GM12878 (cell line): ENCODE measurements around the gene TBCB. TPM values are rescaled to one million over a fixed set of nuclear protein-coding genes. Genes with fewer than 3 reads are reported as not detected.

Source experiments
- ATAC-seq: fragments of 200-7000 bp; cut with Tn5 transposase; 3 replicates; pipeline ENCODE4 v1.9.1; 2020; ENCODE audit warnings: mild to moderate bottlenecking, moderate library complexity
- BruUV-seq: library from RNA; stranded (reverse); fragments of 400-500 nt; replicated peaks from 2 replicates; lab custom pipeline; 2021; lab: Mats Ljungman, UMichigan
- CTCF ChIA-PET: fragments of 300-600 bp; sonication (Branson Sonifier 250); formaldehyde crosslinking; extraction: SDS; loops from one replicate; lab custom pipeline; 2021; ENCODE audit warnings: inconsistent platforms; lab: Yijun Ruan, JAX
- POLR2A ChIA-PET: fragments of 350-600 bp; formaldehyde crosslinking; extraction: SDS; loops from one replicate; lab custom pipeline; 2021; ENCODE audit warnings: inconsistent platforms; lab: Charles Lee
- RAD21 ChIA-PET: fragments of 300-600 bp; sonication (Branson Sonifier 250); formaldehyde crosslinking; loops from one replicate; lab custom pipeline; 2023; ENCODE audit warnings: antibody characterized with exemption; ENCODE audit not compliant: unreplicated experiment; lab: Charles Lee
- SMC1A ChIA-PET: fragments of 300-600 bp; sonication (Branson Sonifier 250); formaldehyde crosslinking; loops from one replicate; lab custom pipeline; 2023; ENCODE audit not compliant: unreplicated experiment, uncharacterized antibody; lab: Charles Lee
- DNase-seq: peaks from one replicate; pipeline ENCODE4 v3.0.0-alpha.2; 2011; ENCODE audit warnings: low read depth, low spot score
- FAIRE-seq: peaks from 3 replicates; lab custom pipeline; 2011; peaks lifted over from hg19 to GRCh38; lab: Jason Lieb, UNC
- H2AFZ ChIP-seq: 2 replicates; pipeline ENCODE4 v1.6.0; 2011; ENCODE audit warnings: low read depth, low read length, control low read depth; ENCODE audit not compliant: control insufficient read depth
- H3K27ac ChIP-seq: 2 replicates; pipeline ENCODE4 v1.5.1; 2011; ENCODE audit warnings: control low read depth; ENCODE audit not compliant: control insufficient read depth, insufficient read depth
- H3K27me3 ChIP-seq, 2 experiments: replicated peaks in 1 of 2; 2 replicates each; pipeline versions ENCODE4 v1.6.0 to v1.6.1; 2011; ENCODE audit warnings: low read length in 1 of 2; ENCODE audit not compliant: control insufficient read depth in 2 of 2, insufficient read depth in 2 of 2
- H3K36me3 ChIP-seq, 2 experiments: 2 replicates each; pipeline ENCODE4 v1.5.1; 2011; ENCODE audit warnings: low read length in 1 of 2; ENCODE audit not compliant: control insufficient read depth in 2 of 2, insufficient read depth in 2 of 2
- H3K4me1 ChIP-seq: 2 replicates; pipeline ENCODE4 v1.6.1; 2011; ENCODE audit warnings: mild to moderate bottlenecking, low read length, moderate library complexity, mixed read lengths; ENCODE audit not compliant: control insufficient read depth, insufficient read depth
- H3K4me2 ChIP-seq: 2 replicates; pipeline ENCODE4 v1.6.0; 2011; ENCODE audit warnings: control low read depth; ENCODE audit not compliant: control insufficient read depth, insufficient read depth
- H3K4me3 ChIP-seq: fragments of 200-600 bp; sonication (generic); 2 replicates; pipeline ENCODE4 v1.5.1; 2016
- H3K79me2 ChIP-seq: 2 replicates; pipeline ENCODE4 v1.6.0; 2011; ENCODE audit warnings: low read length; ENCODE audit not compliant: control insufficient read depth, insufficient read depth
- H3K9ac ChIP-seq: 2 replicates; pipeline ENCODE4 v1.8.0; 2011; ENCODE audit warnings: low read length, control low read depth, mixed read lengths; ENCODE audit not compliant: control insufficient read depth, insufficient read depth
- H3K9me3 ChIP-seq: replicated peaks from 3 replicates; pipeline ENCODE4 v1.5.1; 2011; ENCODE audit warnings: mild to moderate bottlenecking, low read length; ENCODE audit not compliant: control insufficient read depth, insufficient read depth
- H4K20me1 ChIP-seq: 2 replicates; pipeline ENCODE4 v1.6.0; 2011; ENCODE audit not compliant: control insufficient read depth, insufficient read depth
- CHD4 ChIP-seq: fragments of 200-600 bp; sonication (generic); IDR thresholded peaks from 2 replicates; pipeline ENCODE4 v1.6.1; 2016; ENCODE audit warnings: mild to moderate bottlenecking
- CREM ChIP-seq: IDR thresholded peaks from 2 replicates; pipeline ENCODE4 v1.6.1; 2014; ENCODE audit warnings: antibody characterized with exemption, low read depth
- DPF2 ChIP-seq: fragments of 450-650 bp; IDR thresholded peaks from 2 replicates; pipeline ENCODE4 v1.6.1; 2017; ENCODE audit warnings: mild to moderate bottlenecking
- FOXM1 ChIP-seq: IDR thresholded peaks from 2 replicates; pipeline ENCODE4 v1.6.1; 2012; ENCODE audit warnings: low read depth, mild to moderate bottlenecking, inconsistent platforms, low read length, moderate library complexity
- MLLT1 ChIP-seq: fragments of 450-650 bp; IDR thresholded peaks from 2 replicates; pipeline ENCODE4 v1.6.1; 2016; ENCODE audit warnings: mild to moderate bottlenecking
- NBN ChIP-seq: fragments of 450-650 bp; IDR thresholded peaks from 2 replicates; pipeline ENCODE4 v1.6.1; 2016
- PAX8 ChIP-seq: fragments of 450-650 bp; IDR thresholded peaks from 2 replicates; pipeline ENCODE4 v1.6.1; 2017; ENCODE audit warnings: mild to moderate bottlenecking, moderate library complexity
- RAD51 ChIP-seq: fragments of 450-650 bp; IDR thresholded peaks from 2 replicates; pipeline ENCODE4 v1.6.1; 2016; ENCODE audit warnings: moderate library complexity, mild to moderate bottlenecking, inconsistent platforms
- ZBED1 ChIP-seq: IDR thresholded peaks from 2 replicates; pipeline ENCODE4 v1.6.1; 2016; ENCODE audit warnings: borderline replicate concordance
- WGBS: methylation state at CpG from one replicate; pipeline ENCODE4 v1.1.6; 2016; ENCODE audit warnings: low lambda C conversion rate; ENCODE audit not compliant: insufficient replicate concordance, insufficient coverage; ENCODE audit errors: missing lambda C conversion rate; 5-methylcytosine and 5-hydroxymethylcytosine counted together
- in situ Hi-C: fragments of 300-500 bp; cut with MboI; formaldehyde crosslinking; loops from 9 replicates; pipeline ENCODE4 v1.14.3; 2018; ENCODE audit warnings: mixed read lengths
- intact Hi-C: fragments of 100-400 bp; cut with micrococcal nuclease; formaldehyde crosslinking; loops from one replicate; pipeline ENCODE4 v1.14.2; 2022; ENCODE audit not compliant: unreplicated experiment
- polyA plus RNA-seq, 11 experiments: library from polyadenylated mRNA; depleted of rRNA in 4 of 11; unstranded in 6 of 11; stranded (reverse) in 5 of 11; fragments of >200 nt; fragmentation: Nextera tagmentation in 4 of 11; fragmentation: Illumina TruSeq in 1 of 11; extraction: Ambion mirVana in 4 of 11; extraction: Trizol in 1 of 11; gene quantifications; 1 replicate in 1 of 11; 2 replicates in 10 of 11; pipeline versions ENCODE4 v1.2.1 to v1.2.3, GENCODE V29; 2011 to 2016; ENCODE audit warnings: inconsistent platforms in 2 of 11, missing spikeins in 2 of 11, low read depth in 1 of 11
- total RNA-seq, 4 experiments: library from RNA; depleted of rRNA in 3 of 4; stranded (reverse); fragments of >200 nt in 3 of 4; fragmentation: Illumina TruSeq in 1 of 4; extraction: Trizol in 1 of 4; gene quantifications; 2 replicates each; pipeline versions ENCODE4 v1.2.1 to v1.2.3, GENCODE V29; 2013 to 2021
- TF ChIP-seq, protein P1 (sequence below): fragments of 450-650 bp; IDR thresholded peaks from 2 replicates; pipeline ENCODE4 v1.6.1; 2016; ENCODE audit warnings: mild to moderate bottlenecking
- TF ChIP-seq, protein P2 (sequence below): IDR thresholded peaks from 2 replicates; pipeline ENCODE4 v1.6.1; 2011; ENCODE audit warnings: mild to moderate bottlenecking, low read depth, low read length, moderate library complexity; ENCODE audit not compliant: insufficient replicate concordance
- TF ChIP-seq, protein P3 (sequence below): IDR thresholded peaks from 2 replicates; pipeline ENCODE4 v1.6.1; 2011; ENCODE audit warnings: borderline replicate concordance, low read depth, mild to moderate bottlenecking, moderate library complexity, mixed read lengths, low read length; ENCODE audit not compliant: insufficient read depth; ENCODE audit errors: extremely low read length
- TF ChIP-seq, protein P4 (sequence below): IDR thresholded peaks from 2 replicates; pipeline ENCODE4 v1.6.1; 2012; ENCODE audit warnings: mild to moderate bottlenecking, low read depth, low read length

Gene TBCB
- total and polyA plus RNA-seq, 10 of the 15 experiments (the other 5 are each of a cell fraction or from before 2014, with no cell fraction given): 9.4 to 193 (median 126) TPM

GRCh38 chr19:36073121-36073876, 42.0 kb upstream of the TBCB start:
- Histone ChIP-seq H3K9ac (no peak overlapping the region), H3K4me1 (no peaks in the 10 kb centered on the region), H3K36me3 (peaks cover 6 to 11% of the 10 kb centered on the region in 2 experiments; a peak in 3 of 4 replicates), H3K9me3 (no peaks in the 10 kb centered on the region), H2AFZ (no peak overlapping the region), H3K79me2 (no peaks in the 10 kb centered on the region), H3K4me3 (no peak overlapping the region), H3K27me3 (no peaks in the 10 kb centered on the region), H3K4me2 (no peak overlapping the region), H3K27ac (no peak overlapping the region), H4K20me1 (no peaks in the 10 kb centered on the region)
- ChIA-PET POLR2A (interaction anchor here (0.7 kb wide), 1 partner anchor 13 kb away, joined by 3 read pairs; no protein-coding TSS in a partner anchor), CTCF (no interaction called here), SMC1A (interaction anchor here (0.8 kb wide), 1 partner anchor 61 kb away, joined by 3 read pairs; no protein-coding TSS in a partner anchor), RAD21 (no interaction called here)
- FAIRE-seq: no peak
- no peak for DNase-seq
- 87% methylated on average over 10 of the region's 10 CpGs for WGBS
- TF ChIP-seq NBN (no peak), DPF2 (no peak), CHD4 (no peak), MLLT1 (no peak), FOXM1 (no peak), CREM (no peak), PAX8 (no peak), RAD51 (no peak), ZBED1 (no peak)
- TF ChIP-seq, protein P1, sequence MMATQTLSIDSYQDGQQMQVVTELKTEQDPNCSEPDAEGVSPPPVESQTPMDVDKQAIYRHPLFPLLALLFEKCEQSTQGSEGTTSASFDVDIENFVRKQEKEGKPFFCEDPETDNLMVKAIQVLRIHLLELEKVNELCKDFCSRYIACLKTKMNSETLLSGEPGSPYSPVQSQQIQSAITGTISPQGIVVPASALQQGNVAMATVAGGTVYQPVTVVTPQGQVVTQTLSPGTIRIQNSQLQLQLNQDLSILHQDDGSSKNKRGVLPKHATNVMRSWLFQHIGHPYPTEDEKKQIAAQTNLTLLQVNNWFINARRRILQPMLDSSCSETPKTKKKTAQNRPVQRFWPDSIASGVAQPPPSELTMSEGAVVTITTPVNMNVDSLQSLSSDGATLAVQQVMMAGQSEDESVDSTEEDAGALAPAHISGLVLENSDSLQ: peak; percentile 21; the same call in 1 of the 2 replicates
- TF ChIP-seq, protein P2, sequence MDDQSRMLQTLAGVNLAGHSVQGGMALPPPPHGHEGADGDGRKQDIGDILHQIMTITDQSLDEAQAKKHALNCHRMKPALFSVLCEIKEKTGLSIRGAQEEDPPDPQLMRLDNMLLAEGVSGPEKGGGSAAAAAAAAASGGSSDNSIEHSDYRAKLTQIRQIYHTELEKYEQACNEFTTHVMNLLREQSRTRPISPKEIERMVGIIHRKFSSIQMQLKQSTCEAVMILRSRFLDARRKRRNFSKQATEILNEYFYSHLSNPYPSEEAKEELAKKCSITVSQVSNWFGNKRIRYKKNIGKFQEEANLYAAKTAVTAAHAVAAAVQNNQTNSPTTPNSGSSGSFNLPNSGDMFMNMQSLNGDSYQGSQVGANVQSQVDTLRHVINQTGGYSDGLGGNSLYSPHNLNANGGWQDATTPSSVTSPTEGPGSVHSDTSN: peak; percentile 44
- TF ChIP-seq, protein P3, sequence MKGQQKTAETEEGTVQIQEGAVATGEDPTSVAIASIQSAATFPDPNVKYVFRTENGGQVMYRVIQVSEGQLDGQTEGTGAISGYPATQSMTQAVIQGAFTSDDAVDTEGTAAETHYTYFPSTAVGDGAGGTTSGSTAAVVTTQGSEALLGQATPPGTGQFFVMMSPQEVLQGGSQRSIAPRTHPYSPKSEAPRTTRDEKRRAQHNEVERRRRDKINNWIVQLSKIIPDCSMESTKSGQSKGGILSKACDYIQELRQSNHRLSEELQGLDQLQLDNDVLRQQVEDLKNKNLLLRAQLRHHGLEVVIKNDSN: no peak
- TF ChIP-seq, protein P4, sequence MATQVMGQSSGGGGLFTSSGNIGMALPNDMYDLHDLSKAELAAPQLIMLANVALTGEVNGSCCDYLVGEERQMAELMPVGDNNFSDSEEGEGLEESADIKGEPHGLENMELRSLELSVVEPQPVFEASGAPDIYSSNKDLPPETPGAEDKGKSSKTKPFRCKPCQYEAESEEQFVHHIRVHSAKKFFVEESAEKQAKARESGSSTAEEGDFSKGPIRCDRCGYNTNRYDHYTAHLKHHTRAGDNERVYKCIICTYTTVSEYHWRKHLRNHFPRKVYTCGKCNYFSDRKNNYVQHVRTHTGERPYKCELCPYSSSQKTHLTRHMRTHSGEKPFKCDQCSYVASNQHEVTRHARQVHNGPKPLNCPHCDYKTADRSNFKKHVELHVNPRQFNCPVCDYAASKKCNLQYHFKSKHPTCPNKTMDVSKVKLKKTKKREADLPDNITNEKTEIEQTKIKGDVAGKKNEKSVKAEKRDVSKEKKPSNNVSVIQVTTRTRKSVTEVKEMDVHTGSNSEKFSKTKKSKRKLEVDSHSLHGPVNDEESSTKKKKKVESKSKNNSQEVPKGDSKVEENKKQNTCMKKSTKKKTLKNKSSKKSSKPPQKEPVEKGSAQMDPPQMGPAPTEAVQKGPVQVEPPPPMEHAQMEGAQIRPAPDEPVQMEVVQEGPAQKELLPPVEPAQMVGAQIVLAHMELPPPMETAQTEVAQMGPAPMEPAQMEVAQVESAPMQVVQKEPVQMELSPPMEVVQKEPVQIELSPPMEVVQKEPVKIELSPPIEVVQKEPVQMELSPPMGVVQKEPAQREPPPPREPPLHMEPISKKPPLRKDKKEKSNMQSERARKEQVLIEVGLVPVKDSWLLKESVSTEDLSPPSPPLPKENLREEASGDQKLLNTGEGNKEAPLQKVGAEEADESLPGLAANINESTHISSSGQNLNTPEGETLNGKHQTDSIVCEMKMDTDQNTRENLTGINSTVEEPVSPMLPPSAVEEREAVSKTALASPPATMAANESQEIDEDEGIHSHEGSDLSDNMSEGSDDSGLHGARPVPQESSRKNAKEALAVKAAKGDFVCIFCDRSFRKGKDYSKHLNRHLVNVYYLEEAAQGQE: no peak
- no TSS peak for BruUV-seq
- in situ Hi-C loops: no loop called here
- no peak for ATAC-seq
- intact Hi-C loops: no loop called here
